ENCODE results near the gene MIPEP. TPM values are rescaled to one million over a fixed set of nuclear protein-coding genes. Genes with fewer than 3 reads are reported as not detected.

MIPEP gene
- total RNA-seq, 1 donor from 2014 or later, result 9.9 TPM

DNA sequence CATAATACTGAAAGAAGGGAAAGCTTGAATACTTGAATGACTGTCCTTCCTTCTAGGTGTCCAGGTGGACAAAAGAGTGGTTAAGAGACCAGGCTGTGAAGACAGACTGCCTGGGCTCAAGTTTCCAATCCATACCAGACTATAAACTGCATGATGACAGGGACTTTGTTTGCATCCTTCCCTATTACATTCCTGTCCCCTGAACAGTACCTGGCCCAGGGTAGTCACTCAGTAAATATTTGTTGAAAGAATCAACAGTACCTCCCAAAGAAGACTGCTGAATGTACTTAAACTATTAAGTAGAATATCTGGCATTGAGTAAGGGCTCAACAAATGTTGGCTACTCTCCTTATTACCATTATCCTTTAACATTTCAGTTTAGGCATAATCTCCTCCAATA is 29.7 kb downstream of the MIPEP start:
- Mint-ChIP-seq H3K4me1 (ENCODE audit: low read depth) (peaks cover 4% of the 10 kb centered on the region), H3K9me3 (no peaks in the 10 kb centered on the region), H3K27ac (no peak overlapping the region), H3K4me3 (ENCODE audit: low read depth) (no peak overlapping the region), H3K36me3 (ENCODE audit: low read depth) (no peaks in the 10 kb centered on the region), H3K27me3 (ENCODE audit: low read depth) (no peaks in the 10 kb centered on the region)
- intact Hi-C loops (cut with micrococcal nuclease), result no loop called here
- DNase-seq (ENCODE audit: low spot score), result no peak

DNA sequence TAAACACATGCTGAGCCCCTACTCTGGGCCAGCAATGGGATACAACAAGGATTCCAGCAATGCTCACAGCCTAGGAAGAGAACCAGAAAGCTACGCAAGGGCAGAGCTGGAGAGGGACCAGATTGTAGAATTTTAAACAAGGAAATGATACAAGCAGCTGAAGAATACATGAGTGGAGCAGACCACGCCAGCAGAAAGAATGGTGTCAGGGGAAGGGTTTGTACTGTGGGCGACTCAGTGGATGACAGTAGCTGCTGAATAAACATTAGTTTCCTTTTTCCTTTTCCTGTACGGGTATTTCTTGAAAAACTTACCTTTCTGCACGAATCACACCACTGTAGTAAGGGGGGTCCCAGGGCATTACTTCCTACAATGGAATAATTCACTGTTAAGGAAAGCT is 30.7 kb downstream of the MIPEP start:
- no peaks in the 10 kb centered on the region for H3K36me3 Mint-ChIP-seq (ENCODE audit: low read depth)
- no peaks in the 10 kb centered on the region for H3K27me3 Mint-ChIP-seq (ENCODE audit: low read depth)
- DNase-seq (ENCODE audit: low spot score), result no peak
- no peak overlapping the region for H3K4me3 Mint-ChIP-seq (ENCODE audit: low read depth)
- peaks cover 4% of the 10 kb centered on the region for H3K4me1 Mint-ChIP-seq (ENCODE audit: low read depth)
- H3K9me3 Mint-ChIP-seq, result no peaks in the 10 kb centered on the region
- intact Hi-C loops (cut with micrococcal nuclease), result no loop called here
- no peak overlapping the region for H3K27ac Mint-ChIP-seq

- Mint-ChIP-seq H3K27ac (no peak overlapping the region), H3K9me3 (no peaks in the 10 kb centered on the region), H3K4me3 (ENCODE audit: low read depth) (no peak overlapping the region), H3K36me3 (ENCODE audit: low read depth) (no peaks in the 10 kb centered on the region), H3K27me3 (ENCODE audit: low read depth) (no peaks in the 10 kb centered on the region), H3K4me1 (ENCODE audit: low read depth) (peaks cover 4% of the 10 kb centered on the region)
- intact Hi-C loops (cut with micrococcal nuclease), result no loop called here
- DNase-seq (ENCODE audit: low spot score), result no peak
Observed at GRCh38 chr13:23856008-23856750, 33.0 kb downstream of the MIPEP start.

DNA sequence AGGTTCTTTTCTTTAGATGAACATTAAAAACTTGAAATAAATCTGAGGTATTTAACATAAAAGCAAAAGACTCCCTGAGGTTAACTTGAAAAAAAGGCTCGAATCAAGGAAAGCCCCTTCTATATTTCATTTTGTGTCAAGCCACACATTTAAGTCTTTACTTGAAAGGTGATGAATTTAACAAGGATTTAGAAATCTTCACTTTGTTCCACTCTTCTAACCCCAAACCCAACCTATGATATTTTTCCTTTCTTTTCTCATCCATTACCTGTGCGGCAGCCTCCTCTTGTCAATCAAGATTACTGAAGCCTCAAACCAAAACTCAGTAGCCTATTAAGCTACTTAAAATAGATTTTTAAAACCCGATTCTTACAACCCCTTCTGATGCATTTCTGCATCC is 33.8 kb downstream of the MIPEP start:
- Mint-ChIP-seq H3K27ac (no peak overlapping the region), H3K27me3 (ENCODE audit: low read depth) (no peaks in the 10 kb centered on the region), H3K4me1 (ENCODE audit: low read depth) (peaks cover 4% of the 10 kb centered on the region), H3K4me3 (ENCODE audit: low read depth) (no peak overlapping the region), H3K9me3 (no peaks in the 10 kb centered on the region), H3K36me3 (ENCODE audit: low read depth) (no peaks in the 10 kb centered on the region)
- DNase-seq (ENCODE audit: low spot score), result no peak
- intact Hi-C loops (cut with micrococcal nuclease), result no loop called here

- no peak for DNase-seq (ENCODE audit: low spot score)
- Mint-ChIP-seq H3K27me3 (ENCODE audit: low read depth) (no peaks in the 10 kb centered on the region), H3K36me3 (ENCODE audit: low read depth) (no peaks in the 10 kb centered on the region), H3K27ac (no peak overlapping the region), H3K4me1 (ENCODE audit: low read depth) (peaks cover 6% of the 10 kb centered on the region), H3K9me3 (no peaks in the 10 kb centered on the region), H3K4me3 (ENCODE audit: low read depth) (no peak overlapping the region)
- intact Hi-C loops (cut with micrococcal nuclease), result no loop called here
Observed at GRCh38 chr13:23852351-23852750, 36.8 kb downstream of the MIPEP start.

DNA sequence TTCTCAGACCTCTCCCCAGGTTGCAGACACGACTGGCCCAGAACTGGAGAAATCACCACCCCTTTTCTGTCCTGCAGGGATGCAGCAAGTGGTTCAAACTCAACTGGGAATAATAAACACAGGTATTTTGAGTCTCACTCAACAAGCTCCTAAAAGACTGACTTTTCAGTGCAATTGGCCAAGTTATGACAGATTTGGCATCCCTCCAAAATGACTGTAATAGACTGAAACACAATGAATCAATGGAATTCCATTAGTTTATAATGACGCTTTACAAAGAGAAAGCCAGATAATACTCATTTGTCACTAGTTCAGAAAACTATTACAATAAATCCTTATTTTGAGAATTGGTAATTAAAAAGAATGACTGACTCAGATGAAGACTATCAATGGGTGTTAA is 38.1 kb downstream of the MIPEP start:
- no peak for DNase-seq (ENCODE audit: low spot score)
- no peak overlapping the region for H3K4me3 Mint-ChIP-seq (ENCODE audit: low read depth)
- no peaks in the 10 kb centered on the region for H3K36me3 Mint-ChIP-seq (ENCODE audit: low read depth)
- no peak overlapping the region for H3K27ac Mint-ChIP-seq
- H3K9me3 Mint-ChIP-seq, result no peaks in the 10 kb centered on the region
- intact Hi-C loops (cut with micrococcal nuclease), result no loop called here
- peaks cover 8% of the 10 kb centered on the region for H3K4me1 Mint-ChIP-seq (ENCODE audit: low read depth)
- H3K27me3 Mint-ChIP-seq (ENCODE audit: low read depth), result no peaks in the 10 kb centered on the region

DNA sequence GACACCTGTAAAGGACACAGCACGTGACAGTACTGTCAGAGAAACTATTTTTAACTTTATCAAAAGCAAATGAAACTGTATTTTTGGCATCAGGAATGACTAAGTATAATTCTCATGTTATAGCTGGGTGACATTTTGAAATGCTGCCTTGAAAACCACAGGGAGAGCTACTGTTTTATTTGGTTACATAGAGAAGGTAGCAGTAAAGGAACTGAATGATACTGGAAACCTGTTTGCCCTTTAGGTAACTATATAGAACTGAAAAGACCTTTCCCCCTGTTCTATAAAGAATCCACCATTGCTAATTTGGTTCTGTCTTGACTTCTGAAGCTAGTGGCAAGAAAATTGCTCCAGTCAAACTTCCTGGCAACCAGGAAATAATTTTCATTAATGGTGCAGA is 39.1 kb downstream of the MIPEP start:
- Mint-ChIP-seq H3K4me1 (ENCODE audit: low read depth) (peaks cover 8% of the 10 kb centered on the region), H3K27ac (no peak overlapping the region), H3K9me3 (no peaks in the 10 kb centered on the region), H3K4me3 (ENCODE audit: low read depth) (no peak overlapping the region), H3K27me3 (ENCODE audit: low read depth) (no peaks in the 10 kb centered on the region), H3K36me3 (ENCODE audit: low read depth) (no peaks in the 10 kb centered on the region)
- no peak for DNase-seq (ENCODE audit: low spot score)
- intact Hi-C loops (cut with micrococcal nuclease), result no loop called here

DNA sequence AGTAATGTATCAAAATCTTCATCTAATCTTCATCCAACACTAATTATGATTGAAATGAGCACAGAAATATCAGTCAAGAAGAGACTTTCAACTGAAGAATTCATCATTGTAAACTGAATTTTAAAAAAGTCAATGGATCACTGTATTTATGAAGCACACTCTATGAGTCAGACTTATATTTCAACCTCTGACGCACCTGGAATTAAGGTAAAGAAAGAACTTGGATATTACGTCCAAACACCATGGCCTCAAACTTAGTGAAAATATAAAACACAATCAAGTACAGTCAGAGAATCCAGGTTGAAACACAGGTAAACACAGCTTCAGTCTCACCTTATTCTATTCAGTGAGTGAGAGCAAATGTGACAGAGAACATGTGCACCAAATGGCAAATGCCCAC is 39.5 kb downstream of the MIPEP start:
- Mint-ChIP-seq H3K4me1 (ENCODE audit: low read depth) (peaks cover 8% of the 10 kb centered on the region), H3K9me3 (no peaks in the 10 kb centered on the region), H3K4me3 (ENCODE audit: low read depth) (no peak overlapping the region), H3K36me3 (ENCODE audit: low read depth) (no peaks in the 10 kb centered on the region), H3K27me3 (ENCODE audit: low read depth) (no peaks in the 10 kb centered on the region), H3K27ac (no peak overlapping the region)
- intact Hi-C loops (cut with micrococcal nuclease), result no loop called here
- DNase-seq (ENCODE audit: low spot score), result no peak

- no peak overlapping the region for H3K27ac Mint-ChIP-seq
- no peak for DNase-seq (ENCODE audit: low spot score)
- peaks cover 15% of the 10 kb centered on the region for H3K4me1 Mint-ChIP-seq (ENCODE audit: low read depth)
- H3K9me3 Mint-ChIP-seq, result no peaks in the 10 kb centered on the region
- H3K36me3 Mint-ChIP-seq (ENCODE audit: low read depth), result no peaks in the 10 kb centered on the region
- intact Hi-C loops (cut with micrococcal nuclease), result no loop called here
- no peaks in the 10 kb centered on the region for H3K27me3 Mint-ChIP-seq (ENCODE audit: low read depth)
- H3K4me3 Mint-ChIP-seq (ENCODE audit: low read depth), result no peak overlapping the region
Observed at GRCh38 chr13:23848646-23849141, 40.5 kb downstream of the MIPEP start.

- Mint-ChIP-seq H3K36me3 (ENCODE audit: low read depth) (no peaks in the 10 kb centered on the region), H3K4me1 (ENCODE audit: low read depth) (peaks cover 18% of the 10 kb centered on the region), H3K4me3 (ENCODE audit: low read depth) (no peak overlapping the region), H3K9me3 (no peaks in the 10 kb centered on the region), H3K27me3 (ENCODE audit: low read depth) (no peaks in the 10 kb centered on the region), H3K27ac (no peak overlapping the region)
- intact Hi-C loops (cut with micrococcal nuclease), result no loop called here
- no peak for DNase-seq (ENCODE audit: low spot score)
Observed at GRCh38 chr13:23848019-23848418, 41.2 kb downstream of the MIPEP start.

DNA sequence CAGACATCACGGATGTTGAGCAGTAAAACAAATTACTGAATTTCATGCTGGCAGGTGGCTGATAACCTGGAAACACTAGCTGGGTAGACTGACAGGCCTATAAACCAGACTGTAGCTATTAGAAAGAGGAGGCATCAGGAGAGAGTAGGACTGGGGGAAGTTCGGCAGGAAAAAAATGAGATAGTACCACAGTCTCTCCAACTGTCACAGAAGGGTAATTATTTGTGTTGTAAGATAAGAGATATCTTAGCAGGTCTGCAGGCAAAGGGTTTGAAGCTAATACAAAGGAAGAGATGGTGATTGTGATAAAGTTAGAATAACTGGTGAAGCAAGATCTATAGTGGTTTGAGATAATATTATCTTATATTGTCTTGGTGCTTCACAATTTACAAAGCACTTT is 41.7 kb downstream of the MIPEP start:
- intact Hi-C loops (cut with micrococcal nuclease), result no loop called here
- no peaks in the 10 kb centered on the region for H3K36me3 Mint-ChIP-seq (ENCODE audit: low read depth)
- no peak for DNase-seq (ENCODE audit: low spot score)
- H3K9me3 Mint-ChIP-seq, result no peaks in the 10 kb centered on the region
- H3K27me3 Mint-ChIP-seq (ENCODE audit: low read depth), result no peaks in the 10 kb centered on the region
- H3K27ac Mint-ChIP-seq, result no peak overlapping the region
- H3K4me1 Mint-ChIP-seq (ENCODE audit: low read depth), result peaks cover 18% of the 10 kb centered on the region
- no peak overlapping the region for H3K4me3 Mint-ChIP-seq (ENCODE audit: low read depth)

GRCh38 chr13:23845105-23845725 is 44.0 kb downstream of the MIPEP start:
- H3K27ac Mint-ChIP-seq, result no peak overlapping the region
- peaks cover 17% of the 10 kb centered on the region for H3K4me1 Mint-ChIP-seq (ENCODE audit: low read depth)
- no peak for DNase-seq (ENCODE audit: low spot score)
- H3K36me3 Mint-ChIP-seq (ENCODE audit: low read depth), result no peaks in the 10 kb centered on the region
- no peaks in the 10 kb centered on the region for H3K27me3 Mint-ChIP-seq (ENCODE audit: low read depth)
- H3K4me3 Mint-ChIP-seq (ENCODE audit: low read depth), result no peak overlapping the region
- intact Hi-C loops (cut with micrococcal nuclease), result no loop called here
- H3K9me3 Mint-ChIP-seq, result no peaks in the 10 kb centered on the region

- H3K27me3 Mint-ChIP-seq (ENCODE audit: low read depth), result no peaks in the 10 kb centered on the region
- no peaks in the 10 kb centered on the region for H3K36me3 Mint-ChIP-seq (ENCODE audit: low read depth)
- DNase-seq (ENCODE audit: low spot score), result no peak
- H3K4me1 Mint-ChIP-seq (ENCODE audit: low read depth), result peaks cover 14% of the 10 kb centered on the region
- intact Hi-C loops (cut with micrococcal nuclease), result no loop called here
- H3K4me3 Mint-ChIP-seq (ENCODE audit: low read depth), result no peak overlapping the region
- H3K27ac Mint-ChIP-seq, result no peak overlapping the region
- H3K9me3 Mint-ChIP-seq, result no peaks in the 10 kb centered on the region
Observed at GRCh38 chr13:23844132-23844531, 45.1 kb downstream of the MIPEP start.

Data from activated T-helper 2 cell treated with anti-CD3 and anti-CD28 coated beads, Interferon-gamma antibody, Interleukin-2, Interleukin-4, amounts not matched to agents 10 μg/mL and 5 μg/mL and 100 μg/mL, durations not matched to agents 14 hours and 24 hours and 36 hours (primary cell).